HG03571 (cell line): Measurements from ENCODE around the gene BICRA.
"Not testable (repeated sequence)": the region's sequence is repeated elsewhere in the genome, so short reads cannot be mapped to it uniquely, and the experiment has no call there.

ENCODE experiments used
- ATAC-seq: cut with Tn5 transposase; IDR thresholded peaks from one replicate; pipeline ENCODE4 v1.9.1; 2021; ENCODE audit not compliant: unreplicated experiment

Gene BICRA

GRCh38 chr19:47740866-47741519, 132.1 kb downstream of the BICRA start:
- ATAC-seq: no peak

- no peak for ATAC-seq
Measured at GRCh38 chr19:47741544-47742140, 132.7 kb downstream of the BICRA start.

- no peak for ATAC-seq
Measured at GRCh38 chr19:47742634-47743033, 133.7 kb downstream of the BICRA start.

GRCh38 chr19:47745010-47745901, 136.3 kb downstream of the BICRA start, which contains the start of gene NOP53:
NOP53 (plus strand) TSS chr19:47745546; CDS start chr19:47745560, 14 bp downstream.
- ATAC-seq: peak; percentile 64

GRCh38 chr19:47746129-47746528, 137.2 kb downstream of the BICRA start:
- ATAC-seq: not testable (repeated sequence)

GRCh38 chr19:47749326-47749725, 140.4 kb downstream of the BICRA start:
- no peak for ATAC-seq

- no peak for ATAC-seq
Measured at GRCh38 chr19:47750752-47751151, 141.8 kb downstream of the BICRA start.

GRCh38 chr19:47752440-47753211, 143.7 kb downstream of the BICRA start:
- ATAC-seq: no peak
